ENCODE data around the gene FAXC. TPM values are rescaled to one million over a fixed set of nuclear protein-coding genes. Genes with fewer than 3 reads are reported as not detected.
A peak's percentile ranks its signal among the peaks of the same experiment; 100 is the strongest.
"Not testable (repeated sequence)": the region's sequence is repeated elsewhere in the genome, so short reads cannot be mapped to it uniquely, and the experiment has no call there.

FAXC gene
- total RNA-seq, 1 donor from 2014 or later = 0.07 TPM

- DNase-seq (ENCODE audit: low read depth, low spot score) = no peak
Measured at GRCh38 chr6:99341862-99342455, 7.5 kb downstream of the FAXC start.

- DNase-seq (ENCODE audit: low read depth, low spot score) = no peak
Measured at GRCh38 chr6:99338188-99338587, 11.3 kb downstream of the FAXC start.

- not testable (repeated sequence) for DNase-seq (ENCODE audit: low read depth, low spot score)
Measured at GRCh38 chr6:99335298-99335697, 14.2 kb downstream of the FAXC start.

- peak; percentile 17 for DNase-seq (ENCODE audit: low read depth, low spot score)
Measured at GRCh38 chr6:99334526-99335127, 14.8 kb downstream of the FAXC start.

- no peak for DNase-seq (ENCODE audit: low read depth, low spot score)
Measured at GRCh38 chr6:99333068-99333467, 16.4 kb downstream of the FAXC start.

- DNase-seq (ENCODE audit: low read depth, low spot score) = no peak
Measured at GRCh38 chr6:99331531-99331930, 17.9 kb downstream of the FAXC start.

GRCh38 chr6:99330159-99330558 is 19.3 kb downstream of the FAXC start:
- peak; percentile 13 for DNase-seq (ENCODE audit: low read depth, low spot score)

GRCh38 chr6:99324996-99325395 is 24.5 kb downstream of the FAXC start:
- no peak for DNase-seq (ENCODE audit: low read depth, low spot score)

GRCh38 chr6:99318566-99318965 is 30.9 kb downstream of the FAXC start:
- DNase-seq (ENCODE audit: low read depth, low spot score) = no peak

GRCh38 chr6:99312354-99312753 is 37.1 kb downstream of the FAXC start:
- no peak for DNase-seq (ENCODE audit: low read depth, low spot score)

- no peak for DNase-seq (ENCODE audit: low read depth, low spot score)
Measured at GRCh38 chr6:99310553-99310952, 38.9 kb downstream of the FAXC start.

- no peak for DNase-seq (ENCODE audit: low read depth, low spot score)
Measured at GRCh38 chr6:99309557-99309956, 39.9 kb downstream of the FAXC start.

- no peak for DNase-seq (ENCODE audit: low read depth, low spot score)
Measured at GRCh38 chr6:99308788-99309187, 40.7 kb downstream of the FAXC start.

GRCh38 chr6:99307295-99307907 is 42.1 kb downstream of the FAXC start:
- DNase-seq (ENCODE audit: low read depth, low spot score) = no peak

- DNase-seq (ENCODE audit: low read depth, low spot score) = no peak
Measured at GRCh38 chr6:99306341-99306740, 43.1 kb downstream of the FAXC start.

- no peak for DNase-seq (ENCODE audit: low read depth, low spot score)
Measured at GRCh38 chr6:99305021-99305554, 44.4 kb downstream of the FAXC start.

GRCh38 chr6:99297415-99297814 is 52.1 kb downstream of the FAXC start:
- no peak for DNase-seq (ENCODE audit: low read depth, low spot score)

- no peak for DNase-seq (ENCODE audit: low read depth, low spot score)
Measured at GRCh38 chr6:99297006-99297405, 52.5 kb downstream of the FAXC start.

- no peak for DNase-seq (ENCODE audit: low read depth, low spot score)
Measured at GRCh38 chr6:99296261-99296660, 53.2 kb downstream of the FAXC start.

GRCh38 chr6:99295276-99295675 is 54.2 kb downstream of the FAXC start:
- DNase-seq (ENCODE audit: low read depth, low spot score) = no peak

GRCh38 chr6:99294786-99295185 is 54.7 kb downstream of the FAXC start:
- DNase-seq (ENCODE audit: low read depth, low spot score) = no peak

GRCh38 chr6:99289701-99290100 is 59.8 kb downstream of the FAXC start:
- no peak for DNase-seq (ENCODE audit: low read depth, low spot score)

- no peak for DNase-seq (ENCODE audit: low read depth, low spot score)
Measured at GRCh38 chr6:99288668-99289067, 60.8 kb downstream of the FAXC start.

Measured in pulmonary artery endothelial cell (primary cell).